Measurements from ENCODE around the gene UMODL1.

DNA sequence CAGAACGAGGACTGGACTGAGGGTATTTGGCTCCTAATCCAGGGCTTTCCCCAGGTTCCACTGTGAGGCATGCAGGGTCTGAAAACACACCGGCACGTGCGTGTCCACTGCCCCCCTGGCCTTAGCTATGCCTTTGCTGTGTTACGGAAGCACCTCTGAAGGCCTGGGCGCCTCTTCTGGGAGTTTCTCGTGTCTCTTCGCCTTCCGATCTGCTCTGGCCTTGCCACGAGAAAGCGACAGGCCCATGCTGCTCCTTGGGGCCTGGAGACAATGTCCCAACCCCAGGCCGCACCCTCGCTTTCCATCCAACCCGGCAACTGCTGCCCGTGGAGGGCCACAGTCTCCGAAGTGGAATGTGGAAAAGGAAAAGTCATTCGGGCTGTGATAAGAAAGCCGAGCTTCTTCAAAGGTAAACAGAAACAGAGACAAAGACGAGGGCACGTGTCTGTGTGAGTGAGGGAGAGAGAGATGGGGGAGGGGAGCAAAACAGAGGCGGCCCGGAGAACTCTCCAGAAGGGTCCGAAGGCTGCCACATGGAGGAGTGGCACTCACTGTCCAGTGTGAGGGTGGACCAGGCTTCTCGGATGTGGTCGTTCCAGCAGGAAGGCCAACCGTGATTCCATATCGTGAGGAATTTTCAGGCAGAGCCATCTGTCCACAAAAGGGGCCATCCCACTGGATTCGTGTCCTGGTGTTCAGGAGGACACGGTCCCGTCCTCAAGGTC is 3.4 kb upstream of the UMODL1 start:
- TF ChIP-seq, protein P1, sequence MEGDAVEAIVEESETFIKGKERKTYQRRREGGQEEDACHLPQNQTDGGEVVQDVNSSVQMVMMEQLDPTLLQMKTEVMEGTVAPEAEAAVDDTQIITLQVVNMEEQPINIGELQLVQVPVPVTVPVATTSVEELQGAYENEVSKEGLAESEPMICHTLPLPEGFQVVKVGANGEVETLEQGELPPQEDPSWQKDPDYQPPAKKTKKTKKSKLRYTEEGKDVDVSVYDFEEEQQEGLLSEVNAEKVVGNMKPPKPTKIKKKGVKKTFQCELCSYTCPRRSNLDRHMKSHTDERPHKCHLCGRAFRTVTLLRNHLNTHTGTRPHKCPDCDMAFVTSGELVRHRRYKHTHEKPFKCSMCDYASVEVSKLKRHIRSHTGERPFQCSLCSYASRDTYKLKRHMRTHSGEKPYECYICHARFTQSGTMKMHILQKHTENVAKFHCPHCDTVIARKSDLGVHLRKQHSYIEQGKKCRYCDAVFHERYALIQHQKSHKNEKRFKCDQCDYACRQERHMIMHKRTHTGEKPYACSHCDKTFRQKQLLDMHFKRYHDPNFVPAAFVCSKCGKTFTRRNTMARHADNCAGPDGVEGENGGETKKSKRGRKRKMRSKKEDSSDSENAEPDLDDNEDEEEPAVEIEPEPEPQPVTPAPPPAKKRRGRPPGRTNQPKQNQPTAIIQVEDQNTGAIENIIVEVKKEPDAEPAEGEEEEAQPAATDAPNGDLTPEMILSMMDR (IDR thresholded peaks at IDR 0.05; ENCODE audit: borderline replicate concordance, extremely low read depth, low read length, poor library complexity, severe bottlenecking) = no peak
- TF ChIP-seq EZH2 (IDR thresholded peaks at IDR 0.05; ENCODE audit: borderline replicate concordance, low read depth, low read length, severe bottlenecking) = no peak
